Heart left ventricle (tissue), 11 donors: ENCODE results near the gene C10orf143. TPM values are rescaled to one million over a fixed set of nuclear protein-coding genes. Genes with fewer than 3 reads are reported as not detected.

Source experiments
- polyA plus RNA-seq, 2 donors: library from polyadenylated mRNA; stranded (reverse); fragments of 200-250 nt; gene quantifications; one replicate each; pipeline ENCODE4 v1.2.3, GENCODE V29; 2013
- total RNA-seq, 9 donors: library from RNA; depleted of rRNA in 2 of 9; stranded (reverse); fragments of >200 nt in 2 of 9; fragmentation: NEBNext Ultra II Directional in 3 of 9; extraction: Animal tissue kit (Norgen Biotek cat#: 25700) in 3 of 9; gene quantifications; one replicate each; pipeline versions ENCODE4 v1.1.0 to v1.2.4, GENCODE V29; 2016 to 2023
- donor health status: ischemic (EF 13 %, LVEDD 7.1; RV severe dilation, severe dysfunction).
- donor health status: healthy with polysubstance abuse.
- donor health status: DM: no; HTN: yes; CAD: no.
- donor health status: DM: no; HTN: no; CAD: no.
- donor health status: ischemic (EF 25% LVEDD 5.7; RV mildly dilated, moderate dysfunction).
- donor health status: healthy.
- donor health status: DM: yes; HTN: yes; CAD: no.
- donor health status: PGD.
- donor health status: nonischemic (EF 23%, LVEDD 6.1; RV moderate dilation, normal function).

Gene C10orf143
- total and polyA plus RNA-seq, 11 donors, result 0.32 to 3.7 (median 1.6) TPM; not detected in 1

Other genes with a start within 250 kb of the C10orf143 start
- 1 to 10 TPM; 3.6 to 8.8 (median 7.2) TPM for gene EBF3, start 146.6 kb downstream of the C10orf143 start, total RNA-seq
- gene EBF3, start 146.6 kb downstream of the C10orf143 start, polyA plus RNA-seq, result 1 to 10 TPM; 4.3 TPM
- gene GLRX3, start 25.6 kb upstream of the C10orf143 start, total RNA-seq, result 100 to 1,000 TPM in 1 of 9 donors, 10 to 100 TPM in 8; 54.0 to 127 (median 66.4) TPM
- 100 to 1,000 TPM in 1 of 2 donors, 10 to 100 TPM in 1; 62.1 to 180 TPM for gene GLRX3, start 25.6 kb upstream of the C10orf143 start, polyA plus RNA-seq